ENCODE measurements around the gene RETREG2. TPM values are rescaled to one million over a fixed set of nuclear protein-coding genes. Genes with fewer than 3 reads are reported as not detected.

Gene RETREG2
- total and polyA plus RNA-seq, 4 donors: 21.7 to 42.8 (median 37.7) TPM

DNA sequence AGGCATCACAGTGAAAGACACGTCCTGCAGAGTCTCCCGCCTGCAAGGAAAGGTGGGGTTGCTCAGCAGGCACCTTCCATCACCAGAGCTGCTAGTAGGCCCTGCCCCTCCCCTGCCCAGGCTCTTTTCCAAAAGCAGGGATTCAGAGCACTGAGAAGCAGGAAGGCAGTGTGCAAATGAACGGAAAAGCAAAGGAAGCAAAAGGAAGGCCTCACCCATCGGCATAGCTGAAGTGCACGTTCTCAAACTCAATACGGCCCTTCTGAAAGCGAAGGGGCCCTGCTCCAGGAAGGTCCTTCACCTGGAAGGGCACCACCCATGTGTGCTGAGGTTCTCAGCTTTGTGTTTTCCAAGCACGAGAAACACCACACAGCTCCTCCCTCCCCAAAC is 34.9 kb downstream of the RETREG2 start:
- no peak overlapping the region for H3K27ac ChIP-seq (ENCODE audit: low read depth in 1 of 2, low read length in 2 of 2)
- no peaks in the 10 kb centered on the region for H3K9me3 ChIP-seq (ENCODE audit: control insufficient read depth in 4 of 4, low read length in 3 of 4)
- peak; percentile 32 for DNase-seq (ENCODE audit: low spot score)
- no peaks in the 10 kb centered on the region for H3K27me3 ChIP-seq (ENCODE audit: control insufficient read depth in 4 of 4, insufficient read depth in 4 of 4, low read length in 3 of 4)
- H3K9ac ChIP-seq (ENCODE audit: low read depth in 1 of 2, low read length in 2 of 2): no peak overlapping the region
- TF ChIP-seq SP1 (IDR thresholded peaks at IDR 0.05) (no peak), RXRA (IDR thresholded peaks at IDR 0.05) (no peak), FOXA2 (IDR thresholded peaks at IDR 0.05) (no peak), FOXA1 (IDR thresholded peaks at IDR 0.05) (no peak), NR2F2 (IDR thresholded peaks at IDR 0.05) (no peak), MAX (IDR thresholded peaks at IDR 0.05) (no peak), GABPA (IDR thresholded peaks at IDR 0.05 in 1 of 2, conservative IDR thresholded peaks at IDR 0.05 in 1 of 2) (no peak)
- TF ChIP-seq, protein P1, sequence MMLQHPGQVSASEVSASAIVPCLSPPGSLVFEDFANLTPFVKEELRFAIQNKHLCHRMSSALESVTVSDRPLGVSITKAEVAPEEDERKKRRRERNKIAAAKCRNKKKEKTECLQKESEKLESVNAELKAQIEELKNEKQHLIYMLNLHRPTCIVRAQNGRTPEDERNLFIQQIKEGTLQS (IDR thresholded peaks at IDR 0.05): no peak
- TF ChIP-seq, protein P2, sequence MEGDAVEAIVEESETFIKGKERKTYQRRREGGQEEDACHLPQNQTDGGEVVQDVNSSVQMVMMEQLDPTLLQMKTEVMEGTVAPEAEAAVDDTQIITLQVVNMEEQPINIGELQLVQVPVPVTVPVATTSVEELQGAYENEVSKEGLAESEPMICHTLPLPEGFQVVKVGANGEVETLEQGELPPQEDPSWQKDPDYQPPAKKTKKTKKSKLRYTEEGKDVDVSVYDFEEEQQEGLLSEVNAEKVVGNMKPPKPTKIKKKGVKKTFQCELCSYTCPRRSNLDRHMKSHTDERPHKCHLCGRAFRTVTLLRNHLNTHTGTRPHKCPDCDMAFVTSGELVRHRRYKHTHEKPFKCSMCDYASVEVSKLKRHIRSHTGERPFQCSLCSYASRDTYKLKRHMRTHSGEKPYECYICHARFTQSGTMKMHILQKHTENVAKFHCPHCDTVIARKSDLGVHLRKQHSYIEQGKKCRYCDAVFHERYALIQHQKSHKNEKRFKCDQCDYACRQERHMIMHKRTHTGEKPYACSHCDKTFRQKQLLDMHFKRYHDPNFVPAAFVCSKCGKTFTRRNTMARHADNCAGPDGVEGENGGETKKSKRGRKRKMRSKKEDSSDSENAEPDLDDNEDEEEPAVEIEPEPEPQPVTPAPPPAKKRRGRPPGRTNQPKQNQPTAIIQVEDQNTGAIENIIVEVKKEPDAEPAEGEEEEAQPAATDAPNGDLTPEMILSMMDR (IDR thresholded peaks at IDR 0.05; ENCODE audit: low read depth, low read length, missing input control): no peak
- peaks cover 11 to 37% (median 15%) of the 10 kb centered on the region in 4 donors for H3K36me3 ChIP-seq (ENCODE audit: control insufficient read depth in 4 of 4, insufficient read depth in 3 of 4, low read depth in 1 of 4, low read length in 3 of 4)
- peaks cover 3 to 17% (median 16%) of the 10 kb centered on the region in 4 donors for H3K4me1 ChIP-seq (ENCODE audit: control insufficient read depth in 4 of 4, insufficient read depth in 4 of 4, low read length in 3 of 4)
- 89% methylated on average over 8 of the region's 8 CpGs for WGBS
- H3K4me3 ChIP-seq (ENCODE audit: low read depth in 1 of 3, low read length in 3 of 3): no peak overlapping the region

- no peak for TF ChIP-seq NR2F2 (IDR thresholded peaks at IDR 0.05)
- 96% methylated on average over 10 of the region's 10 CpGs for WGBS
- peaks cover 11 to 37% (median 15%) of the 10 kb centered on the region in 4 donors for H3K36me3 ChIP-seq (ENCODE audit: control insufficient read depth in 4 of 4, insufficient read depth in 3 of 4, low read depth in 1 of 4, low read length in 3 of 4)
- no peaks in the 10 kb centered on the region for H3K27me3 ChIP-seq (ENCODE audit: control insufficient read depth in 4 of 4, insufficient read depth in 4 of 4, low read length in 3 of 4)
- H3K9ac ChIP-seq (ENCODE audit: low read depth in 1 of 2, low read length in 2 of 2): no peak overlapping the region
- peak; percentile 29 for DNase-seq (ENCODE audit: low spot score)
- H3K27ac ChIP-seq (ENCODE audit: low read depth in 1 of 2, low read length in 2 of 2): no peak overlapping the region
- H3K9me3 ChIP-seq (ENCODE audit: control insufficient read depth in 4 of 4, low read length in 3 of 4): no peaks in the 10 kb centered on the region
- peaks cover 0 to 17% (median 13%) of the 10 kb centered on the region in 4 donors for H3K4me1 ChIP-seq (ENCODE audit: control insufficient read depth in 4 of 4, insufficient read depth in 4 of 4, low read length in 3 of 4)
- no peak overlapping the region for H3K4me3 ChIP-seq (ENCODE audit: low read depth in 1 of 3, low read length in 3 of 3)
These were observed 35.5 kb downstream of the RETREG2 start for GRCh38 chr2:219213486-219214071.

GRCh38 chr2:219214141-219214540 is 36.1 kb downstream of the RETREG2 start:
- 97% methylated on average over 15 of the region's 15 CpGs for WGBS
- TF ChIP-seq, protein P2 (IDR thresholded peaks at IDR 0.05; ENCODE audit: low read depth, low read length, missing input control): no peak
- TF ChIP-seq JUND (IDR thresholded peaks at IDR 0.05) (no peak), MAX (IDR thresholded peaks at IDR 0.05) (no peak), HNF4G (IDR thresholded peaks at IDR 0.05) (no peak)
- no peak overlapping the region for H3K27ac ChIP-seq (ENCODE audit: low read depth in 1 of 2, low read length in 2 of 2)

More at GRCh38 chr2:219214141-219214540, 36.1 kb downstream of the RETREG2 start:
- H3K4me1 ChIP-seq (ENCODE audit: control insufficient read depth in 4 of 4, insufficient read depth in 4 of 4, low read length in 3 of 4): peaks cover 1 to 19% (median 12%) of the 10 kb centered on the region in 4 donors
- no peak for DNase-seq (ENCODE audit: low spot score)
- H3K27me3 ChIP-seq (ENCODE audit: control insufficient read depth in 4 of 4, insufficient read depth in 4 of 4, low read length in 3 of 4): no peaks in the 10 kb centered on the region
- H3K36me3 ChIP-seq (ENCODE audit: control insufficient read depth in 4 of 4, insufficient read depth in 3 of 4, low read depth in 1 of 4, low read length in 3 of 4): peaks cover 11 to 32% (median 15%) of the 10 kb centered on the region in 4 donors
- H3K9me3 ChIP-seq (ENCODE audit: control insufficient read depth in 4 of 4, low read length in 3 of 4): no peaks in the 10 kb centered on the region
- H3K4me3 ChIP-seq (ENCODE audit: low read depth in 1 of 3, low read length in 3 of 3): no peak overlapping the region
- H3K9ac ChIP-seq (ENCODE audit: low read depth in 1 of 2, low read length in 2 of 2): no peak overlapping the region
